GM12892 (cell line): ENCODE results near the gene TKFC.

Source experiments
- DNase-seq: peaks from one replicate; pipeline ENCODE4 v3.0.0; 2011; ENCODE audit not compliant: insufficient read length
- FAIRE-seq: peaks from 2 replicates; lab custom pipeline; 2011; peaks lifted over from hg19 to GRCh38; lab: Jason Lieb, UNC
- POLR2A ChIP-seq: IDR thresholded peaks from 2 replicates; pipeline ENCODE4 v1.6.1; 2011; ENCODE audit warnings: low read depth, low read length, control low read depth
- POLR2AphosphoS5 ChIP-seq: IDR thresholded peaks from 2 replicates; pipeline ENCODE4 v1.6.1; 2011; ENCODE audit warnings: low read depth, low read length, control low read depth
- TAF1 ChIP-seq: IDR thresholded peaks from 2 replicates; pipeline ENCODE4 v1.6.1; 2011; ENCODE audit warnings: low read depth, mild to moderate bottlenecking, control low read depth, low read length, borderline replicate concordance

The TKFC gene

GRCh38 chr11:61338783-61339489, 5.9 kb downstream of the TKFC start:
- TF ChIP-seq POLR2AphosphoS5 = no peak
- no peak for TF ChIP-seq TAF1
- no peak for TF ChIP-seq POLR2A
- DNase-seq (no peak), FAIRE-seq (no peak)

- FAIRE-seq (no peak), DNase-seq (no peak)
- TF ChIP-seq POLR2A (no peak), TAF1 (no peak), POLR2AphosphoS5 (no peak)
Measured at GRCh38 chr11:61339490-61339878, 6.5 kb downstream of the TKFC start.

- no peak for DNase-seq
- no peak for TF ChIP-seq POLR2AphosphoS5
- no peak for TF ChIP-seq TAF1
- FAIRE-seq = no peak
Measured at GRCh38 chr11:61340979-61341378, 8.0 kb downstream of the TKFC start.

- no peak for DNase-seq
- TF ChIP-seq TAF1 (no peak), POLR2AphosphoS5 (no peak), POLR2A (no peak)
- FAIRE-seq = no peak
Measured at GRCh38 chr11:61341706-61342105, 8.7 kb downstream of the TKFC start.

- FAIRE-seq (no peak), DNase-seq (no peak)
- TF ChIP-seq POLR2AphosphoS5 = no peak
- no peak for TF ChIP-seq TAF1
- no peak for TF ChIP-seq POLR2A
Measured at GRCh38 chr11:61342207-61342803, 9.3 kb downstream of the TKFC start.

- DNase-seq = no peak
- FAIRE-seq = no peak
- TF ChIP-seq TAF1 (no peak), POLR2AphosphoS5 (no peak), POLR2A (no peak)
Measured at GRCh38 chr11:61343792-61344745, 11.0 kb downstream of the TKFC start.

GRCh38 chr11:61345170-61345610, 12.2 kb downstream of the TKFC start:
- no peak for FAIRE-seq
- TF ChIP-seq TAF1 (no peak), POLR2AphosphoS5 (no peak), POLR2A (no peak)
- no peak for DNase-seq

GRCh38 chr11:61345954-61346843, 13.2 kb downstream of the TKFC start:
- no peak for DNase-seq
- TF ChIP-seq POLR2A (no peak), POLR2AphosphoS5 (no peak), TAF1 (no peak)
- no peak for FAIRE-seq

- no peak for TF ChIP-seq POLR2AphosphoS5
- no peak for TF ChIP-seq POLR2A
- no peak for TF ChIP-seq TAF1
- DNase-seq (no peak), FAIRE-seq (no peak)
Measured at GRCh38 chr11:61347916-61348461, 15.0 kb downstream of the TKFC start.

GRCh38 chr11:61349189-61349751, 16.2 kb downstream of the TKFC start:
- DNase-seq (no peak), FAIRE-seq (no peak)
- TF ChIP-seq POLR2A (no peak), POLR2AphosphoS5 (0 out of 2 replicates have a peak, but pooled peaks have one; percentile 5)
